Epidermal melanocyte (primary cell): Measurements from ENCODE around the gene WDFY2.

Source experiments
- DNase-seq: peaks from one replicate; pipeline ENCODE4 v3.0.0; 2011; ENCODE audit warnings: low spot score; ENCODE audit not compliant: insufficient read length

WDFY2 gene

DNA sequence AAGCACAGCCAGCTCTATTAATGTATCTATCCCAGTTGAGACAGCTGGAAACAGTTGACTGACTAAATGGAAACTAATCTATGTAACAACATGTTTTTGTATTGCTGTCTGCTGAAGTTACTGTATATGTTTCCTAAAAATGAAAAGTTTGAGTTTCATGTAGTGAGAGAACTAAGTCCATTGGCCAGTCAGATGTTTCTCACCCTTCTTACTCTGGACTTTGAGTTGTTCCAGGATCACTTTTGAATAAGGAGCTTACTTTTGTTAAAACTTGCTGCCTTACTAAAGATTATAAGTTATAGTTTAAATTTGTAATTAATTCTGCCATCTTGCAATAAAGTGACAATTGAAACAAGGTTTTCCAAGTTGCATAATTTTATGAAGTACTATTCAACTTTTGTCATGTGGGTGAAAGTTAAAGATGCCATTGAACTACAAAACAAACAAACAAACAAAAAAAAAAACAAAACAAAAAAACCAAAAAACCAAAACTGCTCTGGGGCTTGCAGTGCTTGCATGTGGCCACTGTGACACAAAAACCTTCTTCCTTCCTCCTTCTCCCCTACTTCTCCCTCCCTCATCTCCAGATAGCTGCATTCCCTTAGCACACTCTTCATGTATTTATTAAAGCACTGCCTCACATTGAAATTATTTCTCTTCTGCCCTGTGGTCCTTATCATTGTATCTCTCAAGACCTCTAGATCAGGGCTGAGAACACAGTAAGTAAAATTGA, 15.3 kb downstream of the WDFY2 start:
- DNase-seq, result no peak

DNA sequence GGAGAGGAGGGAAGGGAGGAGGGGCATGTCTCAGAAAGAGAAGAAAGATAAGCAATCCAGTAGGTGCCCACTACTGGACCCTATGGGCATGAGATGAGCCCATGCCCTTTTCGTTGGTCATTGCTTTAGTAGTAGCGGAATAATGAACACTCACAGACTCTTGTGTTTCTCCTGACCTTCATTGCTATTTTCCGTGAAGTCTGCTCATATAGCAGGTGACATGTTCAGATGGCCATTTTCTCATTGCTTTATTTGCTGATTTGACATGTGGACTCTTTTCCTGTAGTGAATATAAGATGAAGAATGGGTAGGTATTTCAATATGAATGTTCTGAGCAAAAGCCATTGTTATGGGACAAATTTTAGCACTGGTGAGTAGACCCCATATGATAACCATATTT, 16.4 kb downstream of the WDFY2 start:
- DNase-seq, result no peak

GRCh38 chr13:51601601-51602565, 17.6 kb downstream of the WDFY2 start:
- no peak for DNase-seq

- DNase-seq, result no peak
These were observed 19.5 kb downstream of the WDFY2 start for GRCh38 chr13:51603716-51604115.

GRCh38 chr13:51605698-51606097, 21.4 kb downstream of the WDFY2 start:
- no peak for DNase-seq

DNA sequence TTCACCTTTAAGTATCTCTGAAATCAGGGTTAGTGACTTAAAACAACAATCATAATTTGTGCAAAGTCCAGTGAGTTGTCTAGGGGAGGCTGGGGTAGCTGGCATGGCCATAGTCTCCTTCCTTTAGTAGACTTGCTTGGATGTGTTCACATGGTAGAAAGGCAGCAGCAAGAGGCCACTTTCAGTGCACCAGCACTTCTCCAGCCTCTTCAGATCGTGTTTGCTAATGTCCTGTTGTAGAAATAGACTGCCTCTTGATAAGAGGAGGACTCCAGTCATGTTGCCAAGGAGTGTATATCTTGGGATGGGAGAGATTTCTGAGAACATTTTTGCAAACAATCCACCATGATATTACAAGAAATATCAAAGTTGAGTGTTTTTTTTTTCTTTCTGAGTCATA, 22.9 kb downstream of the WDFY2 start:
- no peak for DNase-seq

DNA sequence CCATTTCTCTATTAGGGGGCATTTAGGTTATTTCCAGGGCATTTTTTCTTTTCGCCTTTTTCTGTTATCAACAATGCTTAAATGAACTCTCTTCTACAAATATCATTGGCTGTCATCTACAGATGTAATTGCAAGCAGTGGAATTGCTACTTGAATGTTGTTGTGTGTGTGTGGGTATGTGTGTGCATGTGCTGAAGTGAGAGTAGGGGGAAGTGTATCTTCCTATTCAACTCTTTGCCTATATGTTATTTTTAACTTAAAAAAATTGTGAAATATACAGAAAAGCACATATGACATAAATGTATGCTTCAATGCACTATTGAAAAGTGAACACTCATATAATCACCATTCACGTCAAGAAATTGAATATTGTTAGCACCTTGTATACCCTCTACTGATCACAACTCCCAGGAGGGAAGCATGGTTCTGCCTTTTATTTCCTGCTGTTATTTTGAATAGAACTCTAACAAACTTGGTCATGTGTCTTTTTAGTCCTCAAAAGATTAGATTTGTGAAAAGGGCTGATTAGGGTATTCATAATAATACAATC, 24.7 kb downstream of the WDFY2 start:
- no peak for DNase-seq

- no peak for DNase-seq
These were observed 28.6 kb downstream of the WDFY2 start for GRCh38 chr13:51612867-51613266.

GRCh38 chr13:51613535-51613934, 29.3 kb downstream of the WDFY2 start:
- DNase-seq, result no peak

DNA sequence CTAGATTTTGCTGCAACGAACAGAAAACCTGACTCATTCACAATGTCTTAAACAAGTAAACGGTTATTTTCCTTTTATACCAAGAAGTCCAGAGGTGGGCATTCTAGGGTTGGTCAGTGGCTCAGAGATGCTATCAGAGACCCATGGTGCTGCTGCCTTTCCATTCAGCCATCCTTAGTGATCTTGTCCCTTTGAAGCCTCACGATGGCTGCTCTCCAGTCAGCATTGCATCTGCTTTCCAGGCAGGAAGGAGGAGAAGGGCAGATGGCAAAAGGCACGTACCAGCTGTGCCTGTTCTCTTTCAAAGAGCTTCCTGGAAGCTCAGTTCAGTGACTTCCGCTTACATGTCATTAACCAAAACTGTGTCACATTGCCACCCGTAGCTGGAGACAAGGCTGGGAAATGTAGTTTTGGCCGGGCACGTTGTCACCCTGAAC, 30.1 kb downstream of the WDFY2 start:
- no peak for DNase-seq

DNA sequence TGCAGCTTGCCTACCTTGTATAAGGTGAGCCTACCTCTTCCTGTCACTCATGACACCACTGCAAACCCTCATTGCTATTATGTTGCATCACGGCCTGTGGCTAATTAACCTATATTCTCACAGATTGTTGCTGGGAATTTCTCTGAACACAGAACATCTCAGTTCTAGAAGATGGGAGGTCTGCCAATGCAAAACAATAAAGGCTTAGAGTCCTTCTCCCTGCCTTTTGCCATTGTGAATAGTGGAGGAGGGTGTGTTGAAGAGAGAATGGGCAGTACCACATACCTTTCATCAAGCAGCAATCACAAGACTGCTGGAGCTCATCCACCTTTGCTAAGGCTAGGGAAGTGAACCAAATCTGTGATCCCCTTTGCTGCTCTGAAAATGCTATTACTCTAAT, 34.4 kb downstream of the WDFY2 start:
- no peak for DNase-seq

- DNase-seq, result no peak
These were observed 35.4 kb downstream of the WDFY2 start for GRCh38 chr13:51619614-51620013.

DNA sequence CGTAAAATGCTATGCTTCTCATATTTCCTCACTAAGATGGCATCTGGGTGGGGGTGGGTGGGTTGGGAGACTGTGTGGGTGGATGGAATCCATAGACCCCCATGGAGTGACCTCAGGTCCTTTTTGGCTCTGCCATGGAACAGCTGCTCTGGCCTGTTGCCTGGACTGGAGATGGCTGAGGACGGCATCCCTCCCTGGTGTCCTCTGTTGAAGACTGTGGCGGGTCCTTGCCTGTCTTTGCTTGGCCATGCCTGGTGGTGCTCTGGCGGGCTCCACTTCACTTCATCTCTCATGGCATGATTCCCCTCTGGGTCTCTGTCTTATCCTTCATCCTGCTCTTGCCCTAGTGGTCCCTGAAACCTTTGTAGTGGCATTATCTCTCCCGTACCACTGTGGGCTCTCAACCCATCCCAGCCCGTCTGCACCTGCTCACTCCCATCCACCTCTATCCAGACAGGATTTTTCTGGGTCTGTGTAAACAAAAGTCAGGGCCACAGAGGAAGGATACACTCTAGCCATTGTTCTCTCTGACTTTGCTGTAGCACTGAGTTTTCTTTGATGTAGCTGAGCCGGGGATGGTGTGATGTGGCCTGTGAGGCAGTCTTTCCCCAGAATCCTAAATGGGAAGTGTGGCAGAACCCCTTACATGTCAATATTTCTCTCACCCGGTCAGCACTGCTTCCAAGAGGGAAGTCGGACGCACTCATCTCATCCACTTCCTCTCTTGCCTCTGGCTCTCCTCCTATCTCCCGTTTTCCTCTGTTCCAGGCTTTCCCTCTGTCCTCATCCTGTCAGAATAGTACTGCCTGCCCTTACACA, 36.1 kb downstream of the WDFY2 start:
- no peak for DNase-seq

GRCh38 chr13:51621602-51622001, 37.3 kb downstream of the WDFY2 start:
- no peak for DNase-seq

GRCh38 chr13:51623473-51623872, 39.2 kb downstream of the WDFY2 start:
- DNase-seq, result no peak

DNA sequence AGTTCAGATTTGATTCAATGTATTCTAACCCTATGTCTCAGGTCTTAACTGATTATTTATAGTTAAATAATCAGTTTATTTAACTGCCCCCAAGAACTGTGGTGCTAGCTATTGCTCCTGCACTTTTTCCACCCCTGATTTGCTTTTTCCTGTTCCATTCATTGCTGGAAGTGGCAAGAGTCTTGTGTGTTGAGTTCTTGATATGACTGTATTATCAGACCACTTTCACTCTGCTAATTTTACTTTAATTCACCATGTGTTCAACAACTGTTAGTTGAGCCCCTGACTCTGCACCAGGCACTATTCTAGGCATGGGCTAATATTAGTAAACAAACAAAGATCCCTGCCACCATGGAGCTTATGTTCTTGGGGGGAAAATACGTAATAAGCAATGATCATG, 39.9 kb downstream of the WDFY2 start:
- no peak for DNase-seq

- DNase-seq, result no peak
These were observed 40.6 kb downstream of the WDFY2 start for GRCh38 chr13:51624695-51625345.

- no peak for DNase-seq
These were observed 41.5 kb downstream of the WDFY2 start for GRCh38 chr13:51625555-51626345.

GRCh38 chr13:51626749-51627148, 42.5 kb downstream of the WDFY2 start:
- no peak for DNase-seq
